DMS153 (cell line): ENCODE measurements around the gene OR6Q1.
A peak's percentile ranks its signal among the peaks of the same experiment; 100 is the strongest.

Experiments
- DNase-seq: peaks from one replicate; lab custom pipeline; 2025; lab: John Stamatoyannopoulos, UW

OR6Q1 gene

GRCh38 chr11:58058276-58059006 lies 27.7 kb downstream of the OR6Q1 start:
- peak; percentile 97 for DNase-seq

- DNase-seq: no peak
Measured at GRCh38 chr11:58059007-58059350, 28.2 kb downstream of the OR6Q1 start.

GRCh38 chr11:58060535-58060934 lies 29.8 kb downstream of the OR6Q1 start:
- no peak for DNase-seq

GRCh38 chr11:58060939-58061672 lies 30.4 kb downstream of the OR6Q1 start:
- DNase-seq: no peak

GRCh38 chr11:58061813-58062212 lies 31.1 kb downstream of the OR6Q1 start:
- DNase-seq: no peak

- peak; percentile 25 for DNase-seq
Measured at GRCh38 chr11:58067685-58068084, 36.9 kb downstream of the OR6Q1 start.

GRCh38 chr11:58068655-58069054 lies 37.9 kb downstream of the OR6Q1 start:
- DNase-seq: no peak

- no peak for DNase-seq
Measured at GRCh38 chr11:58070585-58070984, 39.8 kb downstream of the OR6Q1 start.

GRCh38 chr11:58075781-58076180 lies 45.0 kb downstream of the OR6Q1 start:
- no peak for DNase-seq
